BJ (cell line): ENCODE data around the gene ATXN7L3B. TPM values are rescaled to one million over a fixed set of nuclear protein-coding genes. Genes with fewer than 3 reads are reported as not detected.

Experiments
- CTCF ChIA-PET: fragments of 350-600 bp; formaldehyde crosslinking; extraction: SDS; loops from one replicate; lab custom pipeline; 2021; ENCODE audit warnings: antibody characterized with exemption, inconsistent platforms; lab: Yijun Ruan, JAX
- POLR2A ChIA-PET: fragments of 300-600 bp; sonication (Branson Sonifier 250); formaldehyde crosslinking; extraction: SDS; loops from one replicate; lab custom pipeline; 2021; ENCODE audit warnings: antibody characterized with exemption; lab: Charles Lee
- DNase-seq: peaks from one replicate; pipeline ENCODE4 v3.0.0-alpha.2; 2011; ENCODE audit warnings: low read depth
- H3K27me3 ChIP-seq: 2 replicates; pipeline ENCODE4 v1.6.0; 2011; ENCODE audit warnings: low read length; ENCODE audit not compliant: control insufficient read depth, insufficient read depth
- H3K36me3 ChIP-seq: 2 replicates; pipeline ENCODE4 v1.5.1; 2011; ENCODE audit warnings: low read length; ENCODE audit not compliant: control insufficient read depth, insufficient read depth
- H3K4me3 ChIP-seq: 2 replicates; pipeline ENCODE4 v1.5.1; 2011; ENCODE audit warnings: low read depth, mild to moderate bottlenecking, control low read depth, low read length
- CTCF ChIP-seq: IDR thresholded peaks from 2 replicates; pipeline ENCODE4 v1.5.1; 2011; ENCODE audit warnings: low read depth, mild to moderate bottlenecking, control low read depth, inconsistent platforms, low read length, moderate library complexity; ENCODE audit not compliant: insufficient read depth
- polyA minus RNA-seq: library from RNA; depleted of rRNA, polyadenylated mRNA; stranded (reverse); fragments of >200 nt; gene quantifications from 2 replicates; pipeline ENCODE4 v1.2.3, GENCODE V29; 2011; rRNA and poly(A)+ RNA removed
- polyA plus RNA-seq: library from polyadenylated mRNA; depleted of rRNA; stranded (reverse); fragments of >200 nt; gene quantifications from 2 replicates; pipeline ENCODE4 v1.2.3, GENCODE V29; 2011; rRNA removed

The ATXN7L3B gene
- polyA plus RNA-seq (18.8 and 25.2 TPM in 2 replicates), polyA minus RNA-seq (18.1 and 21.5 TPM in 2 replicates)

- POLR2A ChIA-PET: interaction anchor here (0.6 kb wide), 1 partner anchor 630 kb away, joined by 4 read pairs; no protein-coding TSS in a partner anchor
- CTCF ChIA-PET: no interaction called here
- TF ChIP-seq CTCF: no peak
- Histone ChIP-seq H3K4me3 (peak within 1 kb of the TSS; percentile 59), H3K27me3 (no peaks in the 10 kb centered on the region), H3K36me3 (no peaks in the 10 kb centered on the region)
- DNase-seq: peak; percentile 66
These were observed at the start of gene ATXN7L3B for GRCh38 chr12:74537707-74538385. ATXN7L3B (plus strand) TSS chr12:74537835; CDS start chr12:74538113, 278 bp downstream.

GRCh38 chr12:74488134-74488533 is 49.5 kb upstream of the ATXN7L3B start:
- Histone ChIP-seq H3K36me3 (no peaks in the 10 kb centered on the region), H3K4me3 (no peak overlapping the region), H3K27me3 (no peaks in the 10 kb centered on the region)
- DNase-seq: no peak
- ChIA-PET CTCF (no interaction called here), POLR2A (no interaction called here)
- no peak for TF ChIP-seq CTCF

DNA sequence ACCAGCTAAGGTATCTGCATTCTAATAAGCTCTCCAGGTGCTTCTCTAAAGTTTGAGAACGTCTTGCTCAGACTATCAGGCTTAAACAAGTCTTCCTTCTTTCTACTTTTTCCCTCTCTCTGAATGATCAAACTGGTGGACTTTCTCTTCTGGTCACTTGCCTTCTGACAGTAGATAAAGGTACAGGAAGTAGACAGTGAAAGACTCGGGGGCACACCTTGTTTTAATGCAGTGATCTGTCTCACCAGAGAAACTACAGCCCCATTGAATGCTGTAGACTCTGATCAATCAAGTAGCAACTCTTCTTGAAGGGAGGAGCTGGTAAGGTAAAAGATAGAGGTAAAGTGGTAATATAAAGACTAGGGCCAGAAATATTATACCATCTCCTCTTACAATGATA is 48.1 kb upstream of the ATXN7L3B start:
- CTCF ChIA-PET: no interaction called here

DNA sequence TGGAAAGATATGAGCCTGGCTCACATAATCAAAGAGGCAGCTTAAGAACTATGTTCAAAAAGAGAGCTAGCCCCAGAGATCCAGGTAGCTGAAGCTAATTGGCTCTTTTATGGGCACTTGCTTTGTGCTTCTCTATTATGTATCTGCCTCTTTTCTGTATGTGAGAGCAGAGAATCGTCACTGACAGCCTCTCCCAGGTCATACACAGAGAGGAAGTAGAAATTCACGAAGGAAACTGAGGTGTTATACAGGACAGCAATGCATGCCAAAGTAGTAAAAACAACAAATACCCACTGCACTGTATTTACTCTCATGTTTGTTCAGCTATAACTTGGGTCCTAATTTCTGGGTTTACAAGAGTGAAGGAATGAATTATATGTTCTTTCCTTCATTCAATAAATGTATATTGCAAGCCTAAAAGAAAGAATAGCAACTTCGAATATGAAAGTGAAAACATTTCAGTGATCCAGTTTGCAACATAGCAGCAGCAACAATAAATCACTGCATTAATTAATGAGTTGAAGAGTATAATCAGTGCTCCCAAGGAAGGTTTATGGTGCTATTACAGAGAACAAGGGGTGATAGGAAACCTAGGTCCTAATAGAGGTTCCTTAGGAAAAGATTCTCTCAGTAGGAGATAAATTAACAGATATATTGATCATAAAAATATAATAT is 47.1 kb upstream of the ATXN7L3B start:
- Histone ChIP-seq H3K4me3 (no peak overlapping the region), H3K36me3 (no peaks in the 10 kb centered on the region), H3K27me3 (no peaks in the 10 kb centered on the region)
- no peak for TF ChIP-seq CTCF
- CTCF ChIA-PET: interaction anchor here (0.9 kb wide), 1 partner anchor 8 kb away, joined by 3 read pairs; no protein-coding TSS in a partner anchor
- DNase-seq: no peak
- POLR2A ChIA-PET: no interaction called here

More for the DNA sequence above, 48.1 kb upstream of the ATXN7L3B start:
- TF ChIP-seq CTCF: no peak
- no peaks in the 10 kb centered on the region for H3K36me3 ChIP-seq
- H3K4me3 ChIP-seq: no peak overlapping the region
- POLR2A ChIA-PET: no interaction called here
- no peak for DNase-seq
- no peaks in the 10 kb centered on the region for H3K27me3 ChIP-seq

GRCh38 chr12:74491374-74491773 is 46.3 kb upstream of the ATXN7L3B start:
- POLR2A ChIA-PET: no interaction called here
- Histone ChIP-seq H3K4me3 (no peak overlapping the region), H3K27me3 (no peaks in the 10 kb centered on the region), H3K36me3 (no peaks in the 10 kb centered on the region)
- CTCF ChIA-PET: interaction anchor here (0.9 kb wide), 1 partner anchor 9 kb away, joined by 3 read pairs; no protein-coding TSS in a partner anchor
- DNase-seq: no peak
- TF ChIP-seq CTCF: no peak
